Kidney (tissue), 14 donors: Measurements from ENCODE around the gene CDK8. TPM values are rescaled to one million over a fixed set of nuclear protein-coding genes. Genes with fewer than 3 reads are reported as not detected.

Experiments used
- DNase-seq, 5 donors: peaks; one replicate each; pipeline ENCODE4 v3.0.0-alpha.2; 2013 to 2020
- FAIRE-seq: peaks from 2 replicates; lab custom pipeline; 2012; peaks lifted over from hg19 to GRCh38; lab: Jason Lieb, UNC
- H3K27ac ChIP-seq, 2 donors: one replicate each; pipeline ENCODE4 v1.7.0; 2013; ENCODE audit warnings: low read depth in 2 of 2, low read length in 2 of 2, inconsistent platforms in 1 of 2
- H3K27me3 ChIP-seq: one replicate; pipeline ENCODE4 v1.7.1; 2013; ENCODE audit warnings: low read length, inconsistent platforms; ENCODE audit not compliant: control insufficient read depth, insufficient read depth
- H3K36me3 ChIP-seq, 3 donors: one replicate each; pipeline versions ENCODE4 v1.7.0 to v1.7.1; 2013; ENCODE audit warnings: low read length in 3 of 3, control low read depth in 1 of 3, inconsistent platforms in 1 of 3; ENCODE audit not compliant: insufficient read depth in 3 of 3, control insufficient read depth in 2 of 3
- H3K4me1 ChIP-seq, 3 donors: one replicate each; pipeline versions ENCODE4 v1.7.0 to v1.7.1; 2013; ENCODE audit warnings: low read length in 3 of 3, inconsistent platforms in 1 of 3, low read depth in 1 of 3; ENCODE audit not compliant: control insufficient read depth in 2 of 3, insufficient read depth in 2 of 3
- H3K4me3 ChIP-seq, 3 donors: one replicate each; pipeline versions ENCODE4 v1.7.0 to v1.8.1; 2013; ENCODE audit warnings: low read length in 3 of 3, control low read depth in 1 of 3, inconsistent platforms in 1 of 3
- H3K9ac ChIP-seq, 3 donors: one replicate each; pipeline versions ENCODE4 v1.7.0 to v1.7.1; 2013; ENCODE audit warnings: low read length in 3 of 3, control low read depth in 1 of 3, inconsistent platforms in 1 of 3
- H3K9me3 ChIP-seq, 3 donors: one replicate each; pipeline versions ENCODE4 v1.7.0 to v1.7.1; 2013; ENCODE audit warnings: low read length in 3 of 3, control low read depth in 1 of 3, inconsistent platforms in 1 of 3; ENCODE audit not compliant: control insufficient read depth in 2 of 3, insufficient read depth in 1 of 3
- intact Hi-C: fragments of 100-400 bp; cut with DNase I; formaldehyde crosslinking; loops from one replicate; pipeline ENCODE4 v1.11.1; 2022
- polyA plus RNA-seq: library from polyadenylated mRNA; stranded (reverse); fragments of 350-450 nt; fragmentation: Illumina TruSeq; extraction: RNeasy Lipid Tissue Mini Kit (QIAGEN cat#74804); gene quantifications from one replicate; pipeline ENCODE4 v1.2.3, GENCODE V29; 2014; ENCODE audit warnings: low read depth, low replicate concordance; ENCODE audit not compliant: insufficient read depth
- total RNA-seq: library from RNA; stranded (reverse); fragmentation: NEBNext Ultra II Directional; extraction: Animal tissue kit (Norgen Biotek cat#: 25700); gene quantifications from one replicate; pipeline ENCODE4 v1.2.1, GENCODE V29; 2021
- TF ChIP-seq, protein P1 (sequence below): IDR thresholded peaks from 3 replicates; pipeline ENCODE4 v1.5.1; 2012; ENCODE audit warnings: mild to moderate bottlenecking, moderate library complexity, borderline replicate concordance; ENCODE audit not compliant: insufficient read depth; ENCODE audit errors: extremely low read depth
- donor health status: control.
- donor health status: control.
- donor health status: control.
- donor health status: control.
- donor health status: control.
- donor health status: DM: yes; HTN: yes; CAD: no.
- donor health status: Normal renal cell carcinoma (clear cell type).

CDK8 gene
- total and polyA plus RNA-seq, 2 donors from 2014 or later: 10.4 to 11.2 TPM

DNA sequence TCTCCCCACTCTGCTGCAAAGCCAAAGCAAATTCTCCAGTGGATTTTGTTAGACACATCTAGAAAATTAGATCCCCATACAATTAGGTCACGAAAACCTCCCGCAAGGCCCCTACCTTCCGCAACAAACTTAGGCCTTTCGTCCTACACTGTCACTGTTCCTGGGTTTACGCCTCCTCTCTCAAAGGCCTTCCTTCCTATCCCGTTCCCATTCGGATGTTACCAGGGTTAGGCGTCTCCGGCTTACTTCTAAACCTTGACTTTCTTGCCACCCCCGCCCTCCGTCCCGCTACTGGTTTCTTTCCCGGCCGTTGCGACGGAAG is 32.6 kb upstream of the CDK8 start:
- no peak for DNase-seq
- TF ChIP-seq, protein P1, sequence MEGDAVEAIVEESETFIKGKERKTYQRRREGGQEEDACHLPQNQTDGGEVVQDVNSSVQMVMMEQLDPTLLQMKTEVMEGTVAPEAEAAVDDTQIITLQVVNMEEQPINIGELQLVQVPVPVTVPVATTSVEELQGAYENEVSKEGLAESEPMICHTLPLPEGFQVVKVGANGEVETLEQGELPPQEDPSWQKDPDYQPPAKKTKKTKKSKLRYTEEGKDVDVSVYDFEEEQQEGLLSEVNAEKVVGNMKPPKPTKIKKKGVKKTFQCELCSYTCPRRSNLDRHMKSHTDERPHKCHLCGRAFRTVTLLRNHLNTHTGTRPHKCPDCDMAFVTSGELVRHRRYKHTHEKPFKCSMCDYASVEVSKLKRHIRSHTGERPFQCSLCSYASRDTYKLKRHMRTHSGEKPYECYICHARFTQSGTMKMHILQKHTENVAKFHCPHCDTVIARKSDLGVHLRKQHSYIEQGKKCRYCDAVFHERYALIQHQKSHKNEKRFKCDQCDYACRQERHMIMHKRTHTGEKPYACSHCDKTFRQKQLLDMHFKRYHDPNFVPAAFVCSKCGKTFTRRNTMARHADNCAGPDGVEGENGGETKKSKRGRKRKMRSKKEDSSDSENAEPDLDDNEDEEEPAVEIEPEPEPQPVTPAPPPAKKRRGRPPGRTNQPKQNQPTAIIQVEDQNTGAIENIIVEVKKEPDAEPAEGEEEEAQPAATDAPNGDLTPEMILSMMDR: no peak
- Histone ChIP-seq H3K27me3 (no peaks in the 10 kb centered on the region), H3K9ac (peak overlapping the region; percentile 85 to 92 (median 88)), H3K9me3 (no peaks in the 10 kb centered on the region), H3K36me3 (peaks cover 9 to 25% (median 19%) of the 10 kb centered on the region in 3 donors), H3K4me3 (peak overlapping the region; percentile 86 to 96 (median 94)), H3K27ac (peak overlapping the region; percentile 92 to 97), H3K4me1 (peaks cover 5 to 8% (median 5%) of the 10 kb centered on the region in 3 donors)
- FAIRE-seq: no peak
- intact Hi-C loops: no loop called here

DNA sequence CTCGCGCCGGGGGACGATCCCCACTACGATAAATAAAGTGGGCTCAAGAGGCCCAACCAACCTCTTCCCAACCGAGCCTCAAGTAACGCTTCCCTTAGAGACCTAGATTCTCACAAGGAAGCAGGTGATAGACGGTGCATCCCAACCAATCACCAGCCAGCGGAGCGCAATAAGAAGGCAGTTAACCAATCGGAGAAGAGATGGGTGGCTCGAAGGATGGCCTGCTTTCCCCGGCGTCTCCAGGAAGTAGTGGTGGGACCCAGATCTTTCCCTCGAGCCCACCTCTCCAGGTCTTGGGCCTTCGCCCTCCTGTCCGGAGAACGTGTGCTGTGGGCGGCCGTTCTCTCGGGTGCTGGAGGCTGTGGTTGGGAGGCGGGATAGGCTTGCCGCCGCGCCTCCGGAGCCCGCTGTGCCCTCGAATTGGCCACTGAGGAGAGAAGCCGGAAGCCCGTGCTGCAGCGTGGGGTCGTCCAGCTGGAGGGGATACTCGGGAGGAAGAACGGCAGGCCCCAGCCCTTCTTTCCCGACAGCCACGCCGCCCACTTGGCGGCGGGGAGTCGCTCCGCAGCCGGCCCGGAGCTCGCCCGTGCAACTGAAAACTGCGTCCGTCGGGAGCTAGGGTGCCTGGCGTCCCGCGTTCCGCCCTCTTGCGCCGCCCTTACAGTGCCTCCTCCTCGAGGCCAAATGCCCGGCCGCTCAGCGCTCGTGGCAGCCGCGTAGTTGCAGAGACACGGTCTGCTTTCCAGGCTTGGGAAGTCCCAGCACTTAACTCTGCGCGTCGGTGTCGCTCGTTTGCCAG is 32.0 kb upstream of the CDK8 start, which contains the start of gene RNF6:
Gene RNF6, minus strand, starts transcription at position 594 of the 799 bp plus-strand sequence. CDS start 2,665 bp downstream, outside the sequence.
- peak within 1 kb of the TSS; percentile 88 to 94 (median 92) for H3K9ac ChIP-seq
- intact Hi-C loops: no loop called here
- peaks cover 5 to 8% (median 5%) of the 10 kb centered on the region in 3 donors for H3K4me1 ChIP-seq
- peak; percentile 23 for FAIRE-seq
- H3K36me3 ChIP-seq: peaks cover 9 to 24% (median 19%) of the 10 kb centered on the region in 3 donors
- H3K27ac ChIP-seq: peak within 1 kb of the TSS; percentile 92 to 97
- TF ChIP-seq, protein P1: no peak
- H3K9me3 ChIP-seq: no peaks in the 10 kb centered on the region
- H3K27me3 ChIP-seq: no peaks in the 10 kb centered on the region
- H3K4me3 ChIP-seq: peak within 1 kb of the TSS; percentile 86 to 96 (median 94)
- peak; percentile 95 to 99 (median 96) for DNase-seq

DNA sequence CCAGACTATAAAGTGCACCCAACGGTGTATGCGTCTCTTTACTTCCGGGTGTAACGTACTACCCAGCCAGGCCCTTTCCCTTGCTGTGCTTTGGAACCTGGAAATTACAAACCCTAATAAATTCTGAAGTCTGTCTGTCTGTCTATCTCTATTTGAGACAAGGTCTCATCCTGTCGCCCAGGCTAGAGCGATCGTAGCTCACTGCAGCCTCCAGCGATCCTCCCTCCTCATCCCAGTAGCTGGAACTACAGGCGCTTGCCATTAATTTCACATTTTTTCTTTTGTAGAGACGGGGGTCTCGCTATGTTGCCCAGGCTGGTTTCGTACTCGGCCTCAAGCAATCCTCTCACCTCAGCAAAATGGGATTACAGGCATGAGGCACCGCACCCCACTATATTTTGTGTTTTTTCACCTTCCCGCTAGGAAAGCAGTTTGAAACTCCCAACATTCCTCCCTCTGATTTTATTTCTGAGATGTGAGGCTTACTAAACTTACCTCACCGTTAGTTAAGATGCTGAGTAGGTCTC is 31.3 kb upstream of the CDK8 start:
- TF ChIP-seq, protein P1: no peak

More for the DNA sequence above, 31.3 kb upstream of the CDK8 start:
- Histone ChIP-seq H3K36me3 (peaks cover 4 to 18% (median 14%) of the 10 kb centered on the region in 3 donors), H3K9me3 (no peaks in the 10 kb centered on the region), H3K4me1 (peaks cover 5 to 8% (median 5%) of the 10 kb centered on the region in 3 donors), H3K27ac (peak overlapping the region; percentile 92 to 97), H3K9ac (peak overlapping the region; percentile 88 to 94 (median 92)), H3K27me3 (no peaks in the 10 kb centered on the region), H3K4me3 (peak overlapping the region; percentile 86 to 96 (median 94))
- FAIRE-seq (no peak), DNase-seq (no peak)
- intact Hi-C loops: no loop called here
